GM18520 (cell line): ENCODE measurements around the gene ADARB2.

ENCODE experiments used
- ATAC-seq: cut with Tn5 transposase; IDR thresholded peaks from one replicate; pipeline ENCODE4 v1.9.1; 2021; ENCODE audit not compliant: unreplicated experiment

The ADARB2 gene

GRCh38 chr10:1274701-1275544 is 462.4 kb downstream of the ADARB2 start:
- no peak for ATAC-seq

- no peak for ATAC-seq
These were observed 463.1 kb downstream of the ADARB2 start for GRCh38 chr10:1274111-1274661.

GRCh38 chr10:1273372-1274105 is 463.8 kb downstream of the ADARB2 start:
- ATAC-seq: no peak

- ATAC-seq: no peak
These were observed 464.6 kb downstream of the ADARB2 start for GRCh38 chr10:1272777-1273161.

GRCh38 chr10:1272079-1272776 is 465.1 kb downstream of the ADARB2 start:
- ATAC-seq: no peak

GRCh38 chr10:1270906-1271305 is 466.4 kb downstream of the ADARB2 start:
- no peak for ATAC-seq

GRCh38 chr10:1270490-1270889 is 466.8 kb downstream of the ADARB2 start:
- ATAC-seq: no peak

- no peak for ATAC-seq
These were observed 468.5 kb downstream of the ADARB2 start for GRCh38 chr10:1268831-1269230.

GRCh38 chr10:1267568-1267967 is 469.8 kb downstream of the ADARB2 start:
- no peak for ATAC-seq

- ATAC-seq: no peak
These were observed 470.2 kb downstream of the ADARB2 start for GRCh38 chr10:1267148-1267547.

- no peak for ATAC-seq
These were observed 471.1 kb downstream of the ADARB2 start for GRCh38 chr10:1266033-1266802.

- no peak for ATAC-seq
These were observed 473.3 kb downstream of the ADARB2 start for GRCh38 chr10:1264001-1264400.

GRCh38 chr10:1257274-1257673 is 480.1 kb downstream of the ADARB2 start:
- ATAC-seq: no peak

- no peak for ATAC-seq
These were observed 480.9 kb downstream of the ADARB2 start for GRCh38 chr10:1256432-1256725.

- no peak for ATAC-seq
These were observed 481.5 kb downstream of the ADARB2 start for GRCh38 chr10:1255600-1256431.

- ATAC-seq: no peak
These were observed 482.2 kb downstream of the ADARB2 start for GRCh38 chr10:1255118-1255517.

GRCh38 chr10:1253523-1254353 is 483.6 kb downstream of the ADARB2 start:
- ATAC-seq: no peak

- no peak for ATAC-seq
These were observed 485.6 kb downstream of the ADARB2 start for GRCh38 chr10:1251769-1252168.
